Omental fat pad (tissue), 4 donors: ENCODE data around the gene OR5K3. TPM values are rescaled to one million over a fixed set of nuclear protein-coding genes. Genes with fewer than 3 reads are reported as not detected.
"Not testable (repeated sequence)": the region's sequence is repeated elsewhere in the genome, so short reads cannot be mapped to it uniquely, and the experiment has no call there.

ENCODE experiments used
- ATAC-seq: fragments of 150-250 bp; one replicate; pipeline ENCODE4 v1.9.1; 2016; ENCODE audit warnings: mild to moderate bottlenecking, moderate library complexity; ENCODE audit not compliant: low FRiP score
- DNase-seq: peaks from one replicate; pipeline ENCODE4 v3.0.0-alpha.2; 2019; ENCODE audit warnings: low spot score
- total RNA-seq, 4 donors: library from RNA; depleted of rRNA; stranded (reverse); fragments of >200 nt; gene quantifications; one replicate each; pipeline ENCODE4 v1.1.0, GENCODE V29; 2016
- TF ChIP-seq, protein P1 (sequence below), 3 donors: fragments of 450-650 bp; IDR thresholded peaks; one replicate each; pipeline ENCODE4 v1.5.1; 2016 to 2017; ENCODE audit warnings: antibody characterized with exemption in 3 of 3, mild to moderate bottlenecking in 3 of 3, moderate library complexity in 2 of 3

Gene OR5K3
- total RNA-seq, 4 donors from 2014 or later: not detected

DNA sequence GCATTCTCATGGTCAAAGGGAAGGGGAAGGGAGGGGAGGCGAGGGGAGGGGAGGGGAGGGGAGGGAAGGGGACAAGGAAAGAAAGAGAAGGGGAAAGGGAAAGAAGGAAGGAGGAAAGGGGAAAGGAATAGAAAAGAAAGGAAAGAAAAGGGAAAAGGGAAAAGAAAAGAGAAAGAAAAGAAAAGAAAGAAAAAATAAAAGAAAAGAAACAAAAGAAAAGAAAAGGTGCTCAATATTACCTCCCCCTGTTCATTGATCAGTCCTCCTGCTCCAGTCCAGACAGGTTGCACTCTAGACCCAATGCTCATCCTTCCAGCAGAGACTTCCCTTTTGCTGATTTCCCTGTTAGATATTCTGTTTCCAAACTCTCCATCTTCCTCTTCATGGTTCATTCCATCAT is 18.0 kb upstream of the OR5K3 start:
- ATAC-seq (no peak), DNase-seq (no peak)
- TF ChIP-seq, protein P1, sequence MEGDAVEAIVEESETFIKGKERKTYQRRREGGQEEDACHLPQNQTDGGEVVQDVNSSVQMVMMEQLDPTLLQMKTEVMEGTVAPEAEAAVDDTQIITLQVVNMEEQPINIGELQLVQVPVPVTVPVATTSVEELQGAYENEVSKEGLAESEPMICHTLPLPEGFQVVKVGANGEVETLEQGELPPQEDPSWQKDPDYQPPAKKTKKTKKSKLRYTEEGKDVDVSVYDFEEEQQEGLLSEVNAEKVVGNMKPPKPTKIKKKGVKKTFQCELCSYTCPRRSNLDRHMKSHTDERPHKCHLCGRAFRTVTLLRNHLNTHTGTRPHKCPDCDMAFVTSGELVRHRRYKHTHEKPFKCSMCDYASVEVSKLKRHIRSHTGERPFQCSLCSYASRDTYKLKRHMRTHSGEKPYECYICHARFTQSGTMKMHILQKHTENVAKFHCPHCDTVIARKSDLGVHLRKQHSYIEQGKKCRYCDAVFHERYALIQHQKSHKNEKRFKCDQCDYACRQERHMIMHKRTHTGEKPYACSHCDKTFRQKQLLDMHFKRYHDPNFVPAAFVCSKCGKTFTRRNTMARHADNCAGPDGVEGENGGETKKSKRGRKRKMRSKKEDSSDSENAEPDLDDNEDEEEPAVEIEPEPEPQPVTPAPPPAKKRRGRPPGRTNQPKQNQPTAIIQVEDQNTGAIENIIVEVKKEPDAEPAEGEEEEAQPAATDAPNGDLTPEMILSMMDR (IDR thresholded peaks at IDR 0.05): no peak

DNA sequence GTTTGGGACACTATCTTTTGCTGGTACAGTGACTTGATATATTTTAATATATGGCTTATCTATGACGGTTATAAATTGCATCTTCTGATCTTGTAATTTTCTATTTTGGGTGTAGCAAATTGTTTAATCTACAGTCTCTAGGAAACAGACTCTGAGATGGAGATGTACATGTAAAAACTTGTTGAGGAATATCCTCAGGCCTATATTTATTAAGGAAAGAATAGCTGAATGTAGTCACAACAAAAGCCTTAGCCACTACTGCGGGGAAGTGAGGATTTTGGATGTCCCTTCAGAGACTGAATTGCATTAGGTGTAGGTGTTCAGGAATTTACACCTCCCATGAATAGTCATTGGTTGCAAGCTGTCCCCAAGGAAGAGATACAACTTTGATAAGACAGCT is 13.8 kb upstream of the OR5K3 start:
- TF ChIP-seq, protein P1 (IDR thresholded peaks at IDR 0.05): no peak
- ATAC-seq (no peak), DNase-seq (no peak)

DNA sequence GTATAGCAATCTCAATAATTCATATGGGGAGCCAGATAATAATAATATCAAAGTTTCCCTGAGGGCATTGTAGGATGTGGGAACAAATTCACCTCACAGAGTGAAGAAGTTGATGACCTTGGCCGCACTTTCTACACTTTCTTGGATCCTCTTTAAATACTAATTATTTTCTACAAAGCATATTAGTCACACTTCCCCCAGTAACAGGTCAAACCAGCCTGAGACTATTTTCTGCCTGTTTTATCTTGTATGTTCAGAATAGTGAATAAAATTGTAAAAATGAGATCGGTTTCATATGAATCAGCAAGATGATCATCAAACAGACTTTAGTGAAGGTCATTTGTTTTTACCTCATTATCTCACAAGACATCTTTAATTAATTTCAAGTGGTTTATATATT is 2.3 kb upstream of the OR5K3 start:
- TF ChIP-seq, protein P1 (IDR thresholded peaks at IDR 0.05): no peak

DNA sequence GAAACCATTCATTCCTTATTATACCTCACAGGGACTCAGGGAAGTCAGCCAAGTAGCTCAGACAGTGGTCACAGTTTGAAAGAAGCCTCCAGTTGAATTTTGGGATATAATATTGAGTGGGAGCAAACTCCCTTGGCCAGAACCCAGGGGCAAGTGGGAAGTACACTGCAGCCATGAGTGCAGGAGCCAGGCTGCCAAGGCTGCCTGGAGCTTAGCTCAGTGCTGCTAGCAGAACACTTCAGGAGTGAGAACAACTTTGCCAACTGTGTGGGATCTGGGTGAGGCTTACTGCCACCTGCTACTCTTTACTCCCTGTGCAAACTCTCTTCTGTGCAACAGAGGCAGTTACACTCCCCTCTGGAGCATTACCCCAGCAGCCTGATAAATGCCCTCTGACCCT is 4.6 kb downstream of the OR5K3 start:
- DNase-seq (no peak), ATAC-seq (no peak)
- TF ChIP-seq, protein P1 (IDR thresholded peaks at IDR 0.05): no peak

More for the DNA sequence above, 2.3 kb upstream of the OR5K3 start:
- DNase-seq (no peak), ATAC-seq (no peak)

DNA sequence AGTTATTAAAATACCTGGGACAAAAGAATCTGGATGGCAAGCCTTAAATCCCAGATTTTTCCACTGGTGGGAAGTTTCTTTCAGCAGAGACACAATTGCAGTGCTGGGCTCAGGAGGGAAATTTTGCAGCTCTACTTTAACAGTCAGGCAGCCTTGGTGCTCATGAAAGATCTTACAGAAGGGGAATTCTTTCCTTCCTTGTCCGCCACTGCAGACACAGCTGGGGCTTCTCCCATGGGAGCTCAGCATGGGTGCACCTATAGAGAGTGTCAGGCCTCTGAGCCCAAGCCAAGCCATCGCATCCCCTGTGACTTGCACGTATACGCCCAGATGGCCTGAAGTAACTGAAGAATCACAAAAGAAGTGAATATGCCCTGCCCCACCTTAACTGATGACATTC is 6.0 kb downstream of the OR5K3 start:
- ATAC-seq, DNase-seq: not testable (repeated sequence)

DNA sequence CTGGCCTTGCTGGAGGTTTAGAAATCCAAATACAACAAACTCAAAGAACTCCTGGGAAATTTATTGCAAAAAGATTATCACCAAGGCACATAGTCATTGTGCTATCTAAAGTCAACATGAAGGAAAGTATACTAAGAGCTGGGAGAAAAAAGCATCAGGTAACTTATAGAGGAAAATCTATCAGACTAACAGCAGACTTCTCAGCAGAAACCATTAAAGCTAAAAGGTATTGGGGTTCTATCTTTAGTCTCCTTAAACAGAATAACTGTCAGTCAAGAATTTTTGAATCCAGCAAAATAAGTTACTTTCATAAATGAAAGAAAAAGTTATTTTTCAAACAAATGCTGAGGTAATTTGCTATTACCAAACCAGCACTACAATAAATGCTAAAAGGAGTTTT is 8.0 kb downstream of the OR5K3 start:
- DNase-seq (no peak), ATAC-seq (no peak)
- TF ChIP-seq, protein P1 (IDR thresholded peaks at IDR 0.05): no peak

DNA sequence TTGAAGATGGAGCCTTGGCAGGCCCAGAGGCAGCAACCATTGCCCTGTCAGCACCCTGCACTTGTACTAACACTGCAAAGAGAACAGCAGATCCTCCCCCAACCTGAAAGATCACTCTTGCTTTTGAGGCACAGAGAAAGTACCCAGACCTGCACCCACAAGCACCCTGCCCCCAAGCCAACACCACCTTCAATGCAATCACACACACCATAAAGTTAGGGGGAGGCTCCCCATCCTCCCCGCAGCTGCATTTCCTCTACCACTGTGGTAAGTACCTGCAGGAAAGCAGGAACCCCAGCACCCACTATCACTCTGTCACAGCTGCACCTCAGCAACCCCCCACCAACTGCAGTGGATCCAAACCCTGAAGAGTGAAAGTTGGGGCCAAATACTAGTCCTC is 12.0 kb downstream of the OR5K3 start:
- no peak for ATAC-seq
- TF ChIP-seq, protein P1 (IDR thresholded peaks at IDR 0.05): no peak
- DNase-seq: no peak

DNA sequence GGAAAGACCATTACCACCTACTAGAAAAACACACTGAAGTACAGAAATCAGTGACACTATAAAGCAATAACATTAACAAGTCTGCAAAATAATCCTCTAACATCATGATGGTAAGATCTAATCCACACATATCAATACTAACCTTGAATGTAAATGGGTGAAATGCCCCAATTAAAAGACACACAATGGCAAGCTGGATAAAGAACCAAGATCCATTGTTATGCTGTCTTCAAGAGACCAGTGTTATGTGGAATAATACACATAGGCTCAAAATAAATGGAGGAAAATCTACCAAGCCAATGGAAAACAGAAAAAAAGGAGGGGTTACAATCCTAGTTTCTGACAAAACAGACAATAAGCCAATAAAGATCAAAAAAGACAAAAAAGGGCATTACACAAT is 13.5 kb downstream of the OR5K3 start:
- ATAC-seq (no peak), DNase-seq (no peak)
- TF ChIP-seq, protein P1 (IDR thresholded peaks at IDR 0.05): no peak
